ENCODE measurements around the gene CAD. TPM values are rescaled to one million over a fixed set of nuclear protein-coding genes. Genes with fewer than 3 reads are reported as not detected.

The CAD gene
- total RNA-seq, 1 donor: 30.8 TPM

GRCh38 chr2:27211241-27211942, 5.8 kb upstream of the CAD start:
- H4K20me1 ChIP-seq (ENCODE audit: insufficient read depth, low read length): no peaks in the 10 kb centered on the region
- H3K9me3 ChIP-seq (ENCODE audit: low read depth, low read length): no peaks in the 10 kb centered on the region
- no peaks in the 10 kb centered on the region for H3K27me3 ChIP-seq (ENCODE audit: insufficient read depth, low read length)
- H3K4me3 ChIP-seq (ENCODE audit: insufficient read depth, low read length): peak overlapping the region; percentile 86
- peaks cover 12% of the 10 kb centered on the region for H3K79me2 ChIP-seq (ENCODE audit: insufficient read depth, low read length)
- peak overlapping the region; percentile 40 for H3K27ac ChIP-seq (ENCODE audit: low read depth, low read length)
- TF ChIP-seq CTCF (IDR thresholded peaks at IDR 0.05; ENCODE audit: extremely low read depth, low read depth, low read length): no peak
- DNase-seq (ENCODE audit: insufficient read length, low spot score, missing footprints): peak; percentile 94
- H3K4me1 ChIP-seq (ENCODE audit: insufficient read depth, low read length): peaks cover 15% of the 10 kb centered on the region
- H3K4me2 ChIP-seq (ENCODE audit: insufficient read depth, low read length): peak overlapping the region; percentile 87
- H2AFZ ChIP-seq (ENCODE audit: low read length): peak overlapping the region; percentile 96
- H3K36me3 ChIP-seq (ENCODE audit: insufficient read depth, low read length): peaks cover 31% of the 10 kb centered on the region

- peaks cover 31% of the 10 kb centered on the region for H3K36me3 ChIP-seq (ENCODE audit: insufficient read depth, low read length)
- H3K4me3 ChIP-seq (ENCODE audit: insufficient read depth, low read length): peak within 1 kb of the TSS; percentile 86
- peak; percentile 100 for DNase-seq (ENCODE audit: insufficient read length, low spot score, missing footprints)
- peak within 1 kb of the TSS; percentile 96 for H2AFZ ChIP-seq (ENCODE audit: low read length)
- H3K27me3 ChIP-seq (ENCODE audit: insufficient read depth, low read length): no peaks in the 10 kb centered on the region
- no peaks in the 10 kb centered on the region for H4K20me1 ChIP-seq (ENCODE audit: insufficient read depth, low read length)
- peaks cover 17% of the 10 kb centered on the region for H3K79me2 ChIP-seq (ENCODE audit: insufficient read depth, low read length)
- TF ChIP-seq CTCF (IDR thresholded peaks at IDR 0.05; ENCODE audit: extremely low read depth, low read depth, low read length): no peak
- H3K4me1 ChIP-seq (ENCODE audit: insufficient read depth, low read length): peaks cover 19% of the 10 kb centered on the region
- peak within 1 kb of the TSS; percentile 98 for H3K27ac ChIP-seq (ENCODE audit: low read depth, low read length)
- H3K4me2 ChIP-seq (ENCODE audit: insufficient read depth, low read length): peak within 1 kb of the TSS; percentile 87
- H3K9me3 ChIP-seq (ENCODE audit: low read depth, low read length): no peaks in the 10 kb centered on the region
These were observed 5.1 kb upstream of the CAD start, which contains the start of the genes ATRAID and SLC5A6 for GRCh38 chr2:27211943-27212625. Gene ATRAID, plus strand, starts transcription at chr2:27212041. Its CDS starts 328 bp downstream, at chr2:27212369. Gene SLC5A6, minus strand, starts transcription at chr2:27212268. Its CDS starts 4,618 bp downstream, at chr2:27207650.

DNA sequence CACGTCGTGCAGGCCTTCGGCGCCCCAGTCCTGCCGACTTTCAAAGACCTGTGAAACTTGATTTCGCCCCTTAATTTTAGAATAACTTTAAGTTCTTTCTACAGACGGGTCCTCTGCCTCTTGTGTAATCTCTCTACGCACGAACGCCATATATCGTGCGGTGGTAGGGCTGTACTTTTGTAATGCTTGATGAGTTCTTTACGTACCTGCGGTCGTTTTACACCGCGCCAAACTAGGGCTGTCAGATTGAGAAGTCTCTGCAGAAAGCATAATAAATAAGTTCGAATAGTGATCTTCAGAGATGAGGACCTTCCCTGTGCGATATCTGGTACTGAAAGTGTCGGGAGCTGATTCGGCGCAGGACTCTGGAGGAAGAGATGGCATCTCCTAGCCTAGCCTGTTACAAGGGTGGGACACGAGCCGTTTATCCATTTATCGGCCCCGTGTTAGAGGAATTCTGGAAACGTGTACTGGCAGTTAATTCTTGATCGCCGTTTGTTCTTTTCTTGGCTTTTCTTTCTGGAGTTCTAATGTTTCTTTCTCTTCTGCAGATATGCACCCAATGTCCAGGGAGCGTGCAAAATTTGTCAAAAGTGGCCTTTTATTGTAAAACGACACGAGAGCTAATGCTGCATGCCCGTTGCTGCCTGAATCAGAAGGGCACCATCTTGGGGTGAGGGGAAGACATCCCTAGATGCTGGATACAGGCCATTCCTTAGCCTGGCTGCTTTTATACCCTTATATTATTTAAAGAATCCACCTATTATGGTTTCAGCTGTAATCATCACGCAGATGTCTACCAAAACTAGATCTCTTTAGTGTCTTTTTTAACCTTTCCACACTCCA, 4.3 kb upstream of the CAD start:
- Histone ChIP-seq H3K4me2 (ENCODE audit: insufficient read depth, low read length) (peak overlapping the region; percentile 87), H3K4me1 (ENCODE audit: insufficient read depth, low read length) (peaks cover 22% of the 10 kb centered on the region), H3K9me3 (ENCODE audit: low read depth, low read length) (no peaks in the 10 kb centered on the region), H3K36me3 (ENCODE audit: insufficient read depth, low read length) (peaks cover 31% of the 10 kb centered on the region), H3K4me3 (ENCODE audit: insufficient read depth, low read length) (peak overlapping the region; percentile 86), H2AFZ (ENCODE audit: low read length) (peak overlapping the region; percentile 95), H3K27ac (ENCODE audit: low read depth, low read length) (peak overlapping the region; percentile 98), H3K27me3 (ENCODE audit: insufficient read depth, low read length) (no peaks in the 10 kb centered on the region), H3K79me2 (ENCODE audit: insufficient read depth, low read length) (peaks cover 23% of the 10 kb centered on the region), H4K20me1 (ENCODE audit: insufficient read depth, low read length) (no peaks in the 10 kb centered on the region)
- peak; percentile 37 for DNase-seq (ENCODE audit: insufficient read length, low spot score, missing footprints)
- TF ChIP-seq CTCF (IDR thresholded peaks at IDR 0.05; ENCODE audit: extremely low read depth, low read depth, low read length): no peak

Measured in osteoblast (primary cell).